Inflammatory macrophage treated with lipopolysaccharide for 1 hour (primary cell): Measurements from ENCODE around the gene KLF13.

Source experiments
- DNase-seq, 2 donors: peaks; one replicate each; pipeline ENCODE4 v3.0.0-alpha.2; 2020 to 2022

The KLF13 gene

DNA sequence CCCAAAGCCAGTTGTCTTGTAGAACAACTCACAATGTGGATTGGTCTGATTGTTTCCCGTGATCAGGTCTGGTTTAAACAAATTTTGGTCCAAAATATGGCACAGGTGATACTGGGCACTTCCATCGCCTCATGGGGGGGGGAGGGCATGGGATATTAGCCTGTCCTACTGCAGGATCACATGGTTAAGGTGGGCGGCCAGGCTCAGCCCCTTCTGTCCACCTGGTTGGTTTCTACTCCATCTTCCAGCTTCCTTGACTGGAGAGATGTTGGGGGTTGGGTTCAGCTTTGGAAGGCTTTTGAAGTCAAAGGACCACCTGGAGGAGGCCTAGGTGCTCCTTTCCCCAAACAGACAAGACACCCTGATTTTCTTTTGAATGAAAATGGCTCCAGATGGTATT lies 7.2 kb downstream of the KLF13 start:
- no peak for DNase-seq

DNA sequence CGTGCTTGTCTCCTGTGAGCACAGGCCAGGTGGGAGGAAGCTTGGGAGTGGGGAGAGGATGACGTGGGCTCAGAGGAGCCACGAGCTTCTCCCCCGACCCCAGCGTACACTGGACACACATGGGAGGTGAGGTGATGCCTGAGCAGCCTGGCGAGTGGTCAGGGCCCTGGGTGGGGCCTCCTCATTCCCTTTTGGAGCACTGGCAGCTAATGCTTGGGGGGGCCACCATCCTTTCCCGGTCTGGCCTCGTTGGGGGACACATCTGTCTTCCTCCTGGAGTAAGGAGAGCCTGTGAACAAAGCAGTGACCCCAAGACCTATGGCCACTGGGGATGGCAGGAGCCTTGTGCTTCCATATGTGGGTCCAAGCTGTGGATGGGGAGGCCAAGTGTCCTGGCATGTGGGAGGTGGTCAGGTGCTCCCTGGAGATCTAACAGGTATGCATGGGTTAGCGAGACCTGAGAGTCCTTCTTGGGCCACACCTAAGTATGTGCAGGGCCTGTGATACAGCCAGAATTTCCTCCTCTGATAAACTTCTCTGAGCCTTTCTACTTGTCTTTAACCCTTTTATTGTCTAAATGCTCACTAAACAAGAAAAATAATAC lies 9.5 kb downstream of the KLF13 start:
- DNase-seq, result no peak

DNA sequence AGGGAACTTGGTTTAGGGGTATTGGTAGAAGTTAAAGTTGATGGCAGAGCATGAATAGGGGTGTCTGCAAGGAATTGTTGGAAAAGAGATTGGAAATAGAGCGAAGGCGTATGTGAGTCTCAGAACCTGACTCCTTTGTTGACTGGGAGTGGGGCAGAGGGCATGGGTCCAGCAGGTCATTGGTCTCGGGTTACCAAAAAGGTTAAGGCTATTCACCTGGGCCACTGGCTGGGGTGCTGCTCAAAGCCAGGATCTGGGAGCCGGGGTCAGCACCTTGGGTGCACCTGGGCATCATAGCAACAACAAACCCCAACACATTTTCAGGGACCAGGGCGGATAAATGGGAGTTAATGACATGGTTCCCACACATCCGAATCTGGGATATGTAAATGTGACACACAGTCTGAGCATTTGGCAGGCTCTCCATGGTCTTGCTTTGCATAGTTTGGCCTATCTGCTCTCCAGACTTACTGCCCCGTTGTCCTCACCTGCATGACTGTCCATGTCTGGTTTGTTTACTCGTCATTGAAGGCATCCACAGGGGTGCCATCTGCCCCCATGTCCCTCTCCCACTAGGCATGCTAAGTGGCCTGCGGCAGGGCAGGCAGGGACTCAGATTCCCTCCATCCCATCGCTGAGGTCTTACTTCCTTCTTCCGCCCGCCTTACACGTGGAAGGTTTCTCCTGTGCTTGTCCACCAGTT lies 10.1 kb downstream of the KLF13 start:
- DNase-seq, result no peak

DNA sequence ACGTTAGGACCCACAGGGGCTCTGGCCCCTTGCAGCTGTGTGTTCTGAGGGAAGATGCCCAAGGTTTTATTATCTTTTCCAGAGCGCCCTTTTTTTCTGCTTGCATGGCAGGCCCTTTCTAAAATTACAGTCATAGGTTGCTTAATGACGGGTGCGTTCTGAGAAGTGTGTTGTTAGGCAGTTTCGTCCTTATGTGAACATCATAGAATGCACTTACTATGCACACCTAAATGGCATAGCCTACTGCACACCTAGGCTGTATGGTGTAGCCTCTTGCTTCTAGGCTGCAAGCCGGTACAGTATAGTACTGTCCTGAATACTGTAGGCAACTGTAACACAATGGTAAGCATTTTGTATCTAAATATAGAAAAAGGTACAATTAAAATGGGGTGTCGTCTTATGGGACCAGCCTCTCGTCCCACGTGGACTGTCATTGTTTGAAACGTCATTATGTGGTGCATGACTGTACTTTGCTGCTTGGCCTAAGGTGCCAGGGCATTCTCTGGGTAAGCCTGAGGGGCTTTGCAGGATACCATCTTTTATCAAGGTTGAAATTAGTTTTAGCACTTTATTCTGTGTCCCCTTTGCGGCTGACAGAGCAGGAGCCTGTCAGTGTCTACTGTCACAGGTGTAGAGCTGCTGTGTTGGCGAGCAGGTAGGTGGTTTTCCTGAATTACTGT lies 10.9 kb downstream of the KLF13 start:
- DNase-seq, result no peak

DNA sequence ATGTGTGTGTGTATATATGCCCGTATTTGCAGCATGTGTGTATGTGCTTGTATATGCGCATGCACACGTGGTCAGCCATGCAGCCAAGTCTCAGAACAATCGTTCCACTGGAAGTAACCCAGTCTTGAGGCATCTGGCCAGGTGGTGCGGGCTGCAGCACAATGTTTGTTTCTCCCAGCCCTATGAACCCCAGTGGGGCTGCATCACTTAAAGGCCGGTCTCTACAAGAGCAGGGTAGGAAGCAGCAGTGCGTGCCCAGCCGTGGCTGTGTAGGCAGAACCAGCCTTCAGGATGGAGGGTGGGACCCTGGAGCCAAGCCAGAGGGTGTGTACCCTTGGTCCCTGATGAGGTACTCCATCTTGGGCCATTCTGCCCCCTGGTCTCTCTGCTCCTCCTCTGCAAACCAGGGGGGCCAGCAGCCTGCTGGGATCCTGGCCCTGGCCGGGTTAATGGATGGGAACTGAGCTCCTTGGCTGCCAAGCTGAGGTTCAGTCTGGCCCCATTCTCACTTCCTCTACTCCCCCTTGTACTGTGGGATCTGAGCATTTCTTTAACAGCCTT lies 11.8 kb downstream of the KLF13 start:
- no peak for DNase-seq

DNA sequence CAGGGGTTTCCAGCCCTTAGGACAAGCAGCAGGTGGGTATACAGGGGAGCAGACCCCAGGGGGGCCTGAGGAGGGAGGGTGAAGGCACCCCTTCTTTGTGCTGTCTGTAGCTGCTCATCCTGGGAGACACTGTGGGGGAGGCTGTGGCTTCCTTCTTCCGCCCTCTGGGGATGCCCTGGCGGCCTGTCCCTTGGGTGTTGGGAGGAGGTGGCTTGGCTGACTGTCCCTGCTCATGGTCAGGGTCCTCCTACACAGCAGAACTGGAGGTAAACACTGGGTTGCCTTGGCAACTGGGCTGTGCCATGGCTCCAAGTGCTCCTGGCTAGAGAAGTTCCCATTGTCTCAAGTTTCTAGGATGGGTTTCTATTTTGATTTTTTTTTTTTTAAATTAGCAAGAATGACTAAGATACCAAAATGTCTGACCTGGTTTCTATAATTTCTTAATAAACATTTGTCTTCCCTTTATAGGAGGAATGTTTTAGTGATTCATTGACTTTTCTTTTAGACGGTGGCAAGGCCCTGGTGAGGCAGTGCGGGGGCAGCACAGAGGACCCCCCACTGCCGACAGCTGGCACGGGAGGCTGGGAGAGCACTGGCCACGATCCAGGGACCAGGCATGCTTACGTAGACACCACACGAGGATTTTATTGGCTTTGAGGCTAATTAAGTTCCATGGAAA lies 12.4 kb downstream of the KLF13 start:
- peak; percentile 88 to 94 for DNase-seq

DNA sequence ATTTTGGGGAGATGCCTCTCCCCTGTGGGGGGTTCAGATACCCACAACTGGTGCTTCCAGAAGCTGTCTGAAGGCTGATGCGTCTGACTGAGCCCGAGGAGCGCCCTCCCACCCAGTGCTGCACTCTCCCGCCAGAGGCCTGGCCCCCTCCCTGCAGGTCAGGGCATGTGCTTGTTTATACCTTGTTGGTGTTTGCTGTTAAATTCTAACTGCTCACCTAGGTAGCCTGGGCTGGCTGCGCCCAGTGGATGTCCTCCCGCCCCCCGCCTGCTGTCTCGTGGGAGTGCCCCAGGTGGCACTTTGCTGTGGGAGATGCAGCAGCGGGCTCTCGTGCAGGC lies 12.9 kb downstream of the KLF13 start:
- no peak for DNase-seq

DNA sequence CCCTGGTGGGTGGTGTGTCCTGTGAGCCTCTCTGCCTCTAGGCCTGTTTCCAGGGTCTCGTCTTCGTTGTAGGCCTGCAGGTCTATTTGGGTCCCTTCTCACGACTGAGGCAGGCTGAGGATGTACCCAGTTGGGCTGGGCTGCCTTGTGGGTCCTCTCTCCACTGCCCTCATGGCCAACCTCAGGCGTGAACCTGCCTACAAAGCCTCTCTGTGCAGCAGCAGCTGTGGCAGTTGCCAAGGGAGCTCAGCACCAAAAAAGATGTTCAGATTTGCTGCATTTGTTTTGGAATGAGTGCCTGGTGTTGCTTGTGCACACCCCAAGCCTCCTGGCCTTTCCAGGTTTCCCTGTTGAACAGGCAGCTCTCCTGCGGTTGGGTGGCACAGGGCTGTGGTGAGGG lies 13.4 kb downstream of the KLF13 start:
- no peak for DNase-seq

DNA sequence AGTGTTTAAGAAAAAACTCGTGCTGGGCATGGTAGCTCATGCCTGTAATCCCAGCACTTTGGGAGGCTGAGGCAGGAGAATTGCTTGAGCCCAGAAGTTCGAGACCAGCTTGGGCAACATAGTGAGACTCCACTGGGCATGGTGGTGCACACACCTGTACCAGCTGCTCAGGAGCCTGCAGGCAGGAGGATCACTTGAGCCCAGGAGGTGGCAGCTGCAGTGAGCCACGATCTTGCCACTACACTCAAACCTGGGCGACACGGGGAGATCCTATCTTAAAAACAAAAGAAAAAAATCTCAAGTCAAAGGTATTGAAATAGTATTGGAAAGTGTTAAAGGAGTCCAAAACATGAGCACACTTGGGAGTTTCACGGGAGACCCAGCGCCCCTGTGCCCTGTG lies 14.0 kb downstream of the KLF13 start:
- no peak for DNase-seq

DNA sequence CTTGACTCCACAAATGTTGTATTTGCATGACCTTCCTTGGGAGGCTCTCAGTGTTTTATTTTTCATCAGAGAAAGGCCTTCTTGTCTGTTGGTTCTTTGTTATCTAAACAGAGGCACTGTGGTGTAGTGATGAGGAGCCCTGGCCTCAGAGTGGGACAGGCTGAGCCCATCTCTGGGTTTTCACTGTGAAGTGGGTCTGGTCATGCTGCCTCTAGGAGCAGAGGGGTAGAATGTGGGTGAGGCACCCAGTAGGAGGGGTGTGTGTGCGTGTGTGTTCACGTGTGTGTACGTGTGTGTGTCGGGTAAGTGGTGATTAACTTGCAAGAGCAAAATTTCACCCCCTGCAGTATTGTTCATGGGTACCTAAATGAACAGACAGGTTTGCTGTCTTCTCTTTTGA lies 14.4 kb downstream of the KLF13 start:
- DNase-seq, result no peak

DNA sequence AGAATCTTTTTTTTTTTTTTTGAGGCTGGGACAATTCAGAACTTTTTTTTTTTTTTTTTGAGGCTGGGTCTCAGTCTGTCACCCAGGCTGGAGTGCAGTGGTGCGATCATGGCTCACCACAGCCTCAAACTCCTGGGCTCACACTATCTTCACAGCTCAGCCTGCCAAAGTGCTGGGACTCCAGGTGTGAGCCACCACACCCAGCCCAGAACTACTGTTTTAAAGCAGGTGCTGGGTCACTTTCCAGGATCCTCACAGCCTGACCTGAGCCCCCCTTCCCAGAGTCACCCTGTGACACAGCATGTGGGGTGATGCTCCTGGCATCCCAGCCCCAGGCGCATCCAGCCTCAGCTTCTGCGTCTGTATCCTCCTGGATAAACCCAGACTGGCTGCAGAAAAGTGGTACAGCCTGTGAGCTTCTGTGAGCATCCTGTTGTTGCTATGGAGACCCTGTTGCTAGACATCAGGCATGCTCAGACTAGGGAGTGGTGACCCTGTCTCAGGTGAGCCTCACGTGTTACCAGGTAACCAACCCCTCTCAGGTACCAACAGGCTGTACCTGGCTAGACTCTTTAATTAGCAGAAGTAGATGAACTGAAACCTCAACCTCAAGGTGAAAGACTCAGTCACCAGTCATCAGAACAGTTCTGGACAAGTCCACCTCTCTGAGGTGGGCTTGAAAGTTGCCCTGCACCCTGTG lies 15.0 kb downstream of the KLF13 start:
- no peak for DNase-seq

DNA sequence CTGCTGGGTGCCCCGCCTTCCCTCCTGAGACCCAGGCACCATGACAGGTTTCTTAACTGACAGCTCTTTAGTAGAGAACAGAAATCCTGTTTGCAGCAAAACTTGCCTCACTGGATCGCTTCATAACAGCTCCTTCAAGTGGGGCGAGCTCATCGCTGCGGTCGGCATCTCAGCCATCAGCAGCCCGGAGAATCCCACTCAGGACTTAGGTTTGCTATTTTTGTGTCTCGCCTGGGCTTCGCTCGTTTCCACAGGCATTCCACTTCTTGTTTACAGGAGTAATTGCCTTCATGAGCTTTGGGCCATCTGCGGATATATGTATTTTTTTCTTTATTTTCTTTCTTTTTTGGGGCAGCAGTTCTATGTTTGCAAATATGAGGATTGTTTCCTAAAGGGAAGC lies 15.7 kb downstream of the KLF13 start:
- no peak for DNase-seq

DNA sequence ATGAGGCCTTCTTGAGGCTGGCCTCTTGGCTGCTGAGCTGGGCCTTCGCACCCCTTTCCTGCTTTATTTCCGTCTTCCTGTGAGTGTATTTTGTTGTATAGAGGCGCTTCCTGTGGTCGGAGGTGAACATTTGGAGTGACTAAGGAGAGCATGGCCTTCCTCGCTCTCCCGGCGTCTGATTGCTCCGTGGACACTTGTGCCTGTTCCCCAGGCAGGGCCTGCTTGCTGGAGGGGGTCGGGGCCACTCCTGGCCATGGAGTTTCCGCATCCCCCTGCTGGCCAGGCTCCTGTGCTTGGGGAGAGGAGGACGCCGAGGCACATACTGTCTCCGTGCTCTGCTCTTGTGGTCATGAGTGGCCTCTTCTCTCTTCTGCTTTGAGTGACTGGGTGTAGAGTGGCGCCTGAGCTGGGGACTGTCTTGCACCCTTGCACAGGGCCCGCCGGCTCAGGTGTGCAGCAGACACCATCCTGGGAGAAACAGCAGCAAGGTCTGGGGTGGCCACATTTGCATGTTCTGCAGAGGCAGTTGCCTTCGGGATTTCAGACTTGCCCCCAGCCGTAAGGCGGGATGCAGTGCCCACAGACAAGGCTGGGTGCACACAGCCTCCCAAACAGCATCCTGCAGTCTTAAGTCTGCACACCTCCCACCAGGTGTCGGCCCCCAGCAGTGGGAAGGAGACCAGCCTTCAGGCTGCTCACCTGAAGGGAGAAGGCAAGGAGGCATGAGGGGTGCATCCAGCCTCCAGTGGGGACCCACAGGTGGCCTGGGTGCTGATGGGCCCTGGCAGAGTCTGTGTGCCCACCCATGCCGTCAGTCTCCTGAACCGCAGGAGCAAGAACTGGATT lies 16.4 kb downstream of the KLF13 start:
- no peak for DNase-seq

DNA sequence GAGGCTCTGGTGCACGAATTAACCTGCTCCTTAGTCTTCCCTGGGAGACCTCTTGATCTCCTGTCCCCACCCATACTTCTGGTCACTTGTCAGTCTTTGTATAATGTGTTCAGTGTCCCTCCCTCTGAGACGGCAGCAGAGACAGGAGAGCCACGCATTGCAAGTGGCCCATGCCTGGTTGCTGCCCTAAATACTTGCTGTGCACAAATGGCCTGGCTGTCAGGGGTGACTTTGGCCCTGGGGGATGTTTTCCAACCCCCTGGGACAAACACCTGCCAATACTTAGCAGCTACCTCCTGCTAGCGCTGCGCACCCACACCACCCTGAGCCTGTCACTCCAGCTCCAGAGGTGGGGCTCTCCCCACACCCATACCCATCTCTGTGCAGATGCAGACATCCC lies 17.2 kb downstream of the KLF13 start:
- DNase-seq, result no peak

DNA sequence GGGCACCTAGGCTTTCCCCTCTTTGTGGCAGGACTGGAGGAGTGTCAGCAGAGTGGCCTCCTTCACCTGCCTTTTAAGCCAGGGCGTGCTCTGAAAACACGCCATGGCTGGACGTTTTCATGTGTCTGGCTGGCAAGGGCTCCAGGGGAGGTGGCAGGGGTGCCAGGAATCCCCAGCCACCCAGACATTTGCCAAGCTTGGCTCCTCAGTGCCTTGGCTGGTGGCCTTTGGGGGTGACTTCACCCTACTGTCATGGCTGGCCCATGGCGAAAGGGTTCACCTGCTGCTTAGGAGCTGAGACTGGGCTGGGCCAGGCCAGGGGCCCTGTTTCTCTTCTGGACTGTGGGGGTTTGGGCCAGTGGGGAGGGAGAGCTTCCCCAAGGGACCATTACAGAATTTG lies 17.6 kb downstream of the KLF13 start:
- DNase-seq, result no peak

DNA sequence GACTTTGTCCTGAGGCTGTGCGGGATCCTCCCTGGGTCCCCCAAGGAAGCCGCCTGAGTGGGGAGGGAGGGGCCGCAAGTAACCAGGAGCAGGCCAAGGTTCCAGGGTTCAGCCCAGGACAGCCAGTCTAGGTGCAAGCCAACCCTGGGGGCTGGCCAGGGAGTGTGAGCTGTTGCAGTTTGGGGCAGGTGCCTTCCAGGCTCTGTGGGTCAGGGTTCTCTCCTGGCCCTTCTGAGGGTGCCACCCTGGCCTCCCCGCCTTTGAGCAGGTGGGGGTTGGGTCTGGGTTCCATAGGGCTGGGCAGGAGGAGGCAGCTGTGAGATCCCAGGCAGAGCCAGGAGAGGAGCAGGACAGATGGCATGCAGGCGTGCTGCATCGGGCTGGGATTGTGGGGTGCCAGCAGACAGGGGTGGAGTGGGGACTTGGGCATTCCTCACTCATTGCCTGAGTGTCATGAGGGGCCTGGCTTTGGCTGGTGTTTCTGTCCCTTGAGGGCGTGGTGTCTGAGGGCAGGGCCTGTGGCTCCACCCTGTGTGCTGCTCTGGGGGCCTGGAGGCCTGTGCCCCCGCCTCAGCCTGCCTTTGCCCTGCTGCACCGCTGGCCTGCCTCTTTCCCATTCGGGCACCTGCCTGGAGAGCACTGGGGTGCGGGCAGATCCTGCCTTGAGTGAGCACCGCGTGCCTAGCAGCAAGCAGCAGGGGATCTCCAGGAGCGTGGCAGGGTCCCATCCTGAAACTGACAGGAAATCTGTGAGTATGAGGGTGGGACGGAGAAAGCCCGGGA lies 18.4 kb downstream of the KLF13 start:
- no peak for DNase-seq

DNA sequence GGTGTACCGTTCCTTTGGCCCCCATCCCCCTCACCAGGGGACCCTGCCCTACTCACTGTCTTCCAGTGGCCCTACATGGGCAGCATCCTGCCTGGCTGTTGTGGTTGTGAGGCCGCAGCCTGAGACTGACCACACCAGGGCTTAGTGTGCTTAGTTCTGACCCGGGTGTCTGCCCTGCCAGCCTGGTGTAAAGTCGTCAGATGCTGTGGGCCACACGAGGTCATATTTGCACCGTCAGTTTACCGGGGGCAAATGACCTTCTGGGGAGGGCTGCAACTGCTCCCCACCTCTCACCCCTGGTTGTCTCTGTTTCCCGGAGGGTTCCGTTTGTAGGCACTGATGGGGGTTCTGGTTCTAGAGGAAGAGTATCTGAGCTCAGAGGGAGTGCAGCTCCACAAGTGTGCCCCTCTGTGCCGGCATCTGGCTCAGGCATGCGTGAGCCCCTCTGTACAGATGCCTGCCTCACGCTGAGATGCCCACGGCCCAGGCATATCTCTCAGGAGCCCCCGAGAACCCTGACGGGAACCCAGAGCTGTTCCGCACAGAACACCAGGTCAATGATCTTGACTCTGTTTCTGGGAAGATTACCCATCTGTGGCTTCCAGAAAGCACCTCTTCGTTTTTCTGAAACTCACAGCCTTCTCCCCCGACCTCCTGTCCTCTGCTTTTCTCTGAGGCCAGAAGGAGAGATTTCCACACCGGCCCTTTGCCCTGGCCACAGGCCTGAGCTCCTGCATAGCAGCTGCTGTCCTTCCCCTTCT lies 19.2 kb downstream of the KLF13 start:
- DNase-seq, result no peak

DNA sequence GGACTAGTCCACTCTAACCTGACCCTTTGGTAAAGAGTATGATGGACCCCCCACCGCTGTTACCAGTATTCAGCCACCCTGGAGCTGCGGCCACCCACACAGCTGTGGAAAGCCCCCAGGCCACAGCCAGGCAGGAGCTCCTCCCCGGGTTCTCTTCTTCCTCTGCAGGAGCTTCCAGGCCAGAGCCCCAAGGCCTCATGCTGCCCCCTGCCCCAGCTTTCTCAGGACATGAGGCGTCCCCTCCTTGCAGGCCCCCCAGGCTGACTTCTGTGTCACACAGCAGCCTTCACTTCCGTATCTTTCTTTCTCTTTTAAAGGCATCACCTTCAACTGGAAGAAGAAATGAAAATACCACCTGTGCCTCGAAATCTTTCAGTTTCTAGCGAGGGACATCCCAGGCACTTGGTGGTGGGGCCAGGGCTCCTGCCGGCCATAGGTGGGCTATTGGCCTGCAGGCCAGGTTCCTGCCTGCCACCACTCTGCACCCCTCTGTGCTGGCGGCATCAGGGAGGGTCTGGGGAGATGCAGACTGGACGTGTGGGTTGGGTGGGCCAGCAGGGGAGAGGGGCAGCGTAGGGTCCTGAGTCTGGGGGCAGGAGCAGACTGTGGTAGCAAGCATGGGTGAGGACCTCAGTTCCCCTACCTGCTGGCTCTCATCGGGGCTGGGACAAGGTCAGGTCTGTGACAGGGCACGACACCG lies 19.9 kb downstream of the KLF13 start:
- DNase-seq, result no peak

DNA sequence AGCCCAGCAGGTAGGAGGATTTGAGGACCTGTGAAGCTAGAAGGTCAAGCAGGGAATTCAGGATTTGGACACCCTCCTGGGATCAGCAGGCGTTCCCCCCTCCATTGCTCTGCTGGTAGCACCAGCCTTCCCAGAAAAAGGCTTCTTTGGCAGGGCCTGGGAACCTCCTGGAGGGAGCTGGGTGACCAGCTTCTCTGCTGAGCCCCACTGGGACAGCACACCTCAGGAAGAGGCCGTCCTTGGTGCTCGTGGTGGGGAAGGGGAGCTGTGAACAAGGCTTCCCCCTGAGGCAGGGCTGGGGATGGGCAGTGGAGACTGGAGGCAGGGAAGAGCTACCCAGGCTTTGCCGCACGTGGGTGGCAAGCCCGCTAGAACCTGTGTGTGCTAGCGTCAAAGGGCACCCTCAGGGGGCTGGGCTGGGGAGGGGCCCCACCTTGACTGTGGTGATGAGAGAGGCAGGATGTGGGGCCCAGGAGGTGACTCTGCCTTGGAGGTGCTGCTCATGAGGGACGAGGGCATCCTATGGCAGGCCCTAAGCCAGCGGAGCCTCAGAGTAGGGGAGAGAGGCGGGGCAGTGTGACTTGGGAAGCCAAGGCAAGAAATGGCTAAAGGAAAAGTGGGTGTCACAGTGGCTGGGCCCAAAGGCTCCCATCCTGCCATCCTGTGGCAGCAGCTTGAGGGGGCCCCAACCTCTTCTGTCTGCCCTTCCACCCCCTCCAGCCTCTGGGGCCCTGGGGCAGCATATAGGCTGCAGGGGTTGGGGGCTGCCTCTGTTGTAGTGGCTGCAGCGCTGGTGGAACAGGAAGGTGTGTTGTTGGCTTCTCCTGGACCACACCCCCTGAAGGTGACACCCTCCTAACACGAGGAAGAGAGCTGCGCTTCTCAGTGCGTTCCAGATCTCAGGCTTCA lies 20.7 kb downstream of the KLF13 start:
- DNase-seq, result no peak
